ENCODE results near the gene FALEC.
"Not testable (repeated sequence)": the region's sequence is repeated elsewhere in the genome, so short reads cannot be mapped to it uniquely, and the experiment has no call there.

GRCh38 chr1:150581962-150582361 lies 66.4 kb downstream of the FALEC start:
- TF ChIP-seq POLR2A, CTCF, POLR2AphosphoS5 (IDR thresholded peaks at IDR 0.05): not testable (repeated sequence)

All from stomach (tissue), 4 donors.